Measurements from ENCODE around the gene C13orf46.

- TF ChIP-seq EZH2 (IDR thresholded peaks at IDR 0.05; ENCODE audit: insufficient read depth, poor library complexity, severe bottlenecking) (no peak), EZH2phosphoT487 (IDR thresholded peaks at IDR 0.05; ENCODE audit: insufficient read depth, low read depth) (no peak)
Observed at GRCh38 chr13:113939944-113940297, 34.0 kb downstream of the C13orf46 start.
